ENCODE measurements around the gene STOML3. TPM values are rescaled to one million over a fixed set of nuclear protein-coding genes. Genes with fewer than 3 reads are reported as not detected.

STOML3 gene
- total and polyA plus RNA-seq, 2 of the 4 experiments (the other 2 are of a cell fraction), result not detected

GRCh38 chr13:39032150-39032549 is 41.5 kb upstream of the STOML3 start:
- no peak overlapping the region for H4K91ac ChIP-seq (ENCODE audit: insufficient read depth, low read depth, low read length)
- H3K4me1 ChIP-seq (ENCODE audit: control insufficient read depth, insufficient read depth, low read length), result peaks cover 2% of the 10 kb centered on the region; the same call in 1 of the 2 replicates
- ATAC-seq (ENCODE audit: low read depth) (no peak), DNase-seq (no peak)
- TF ChIP-seq RAD21 (IDR thresholded peaks at IDR 0.05; ENCODE audit: low read length) (no peak), MXI1 (IDR thresholded peaks at IDR 0.05; ENCODE audit: borderline replicate concordance, low read depth, low read length) (no peak), CHD1 (IDR thresholded peaks at IDR 0.05; ENCODE audit: low read depth, low read length) (no peak), RCOR1 (IDR thresholded peaks at IDR 0.05; ENCODE audit: insufficient replicate concordance, low read length) (no peak), SMC3 (IDR thresholded peaks at IDR 0.05; ENCODE audit: low read depth, low read length) (no peak), MAZ (IDR thresholded peaks at IDR 0.05; ENCODE audit: borderline replicate concordance, low read depth, low read length) (no peak), MAFK (IDR thresholded peaks at IDR 0.05; ENCODE audit: low read depth, low read length) (no peak), CTCF (conservative IDR thresholded peaks at IDR 0.05; ENCODE audit: low read depth, low read length) (no peak), USF2 (IDR thresholded peaks at IDR 0.05; ENCODE audit: low read depth, low read length) (no peak)
- H2AFZ ChIP-seq (replicated peaks; ENCODE audit: low read length, poor library complexity), result no peak overlapping the region
- no peak overlapping the region for H2AK9ac ChIP-seq (replicated peaks; ENCODE audit: low read depth, low read length, poor library complexity)
- POLR2A ChIA-PET (ENCODE audit: unreplicated experiment), result interaction anchor here (0.6 kb wide), 1 partner anchor 219 kb away, joined by 5 read pairs; no protein-coding TSS in a partner anchor
- peaks cover 4% of the 10 kb centered on the region; the same call in 1 of the 2 replicates for H4K20me1 ChIP-seq (ENCODE audit: insufficient read depth, low read length)
- dilution Hi-C loops (cut with HindIII; ENCODE audit: low sequenced_read_pairs, unreplicated experiment) (no loop called here), intact Hi-C loops (cut with micrococcal nuclease) (loop anchor here (10.0 kb wide), 1 partner anchor 383 kb away; no protein-coding TSS in a partner anchor), in situ Hi-C loops (cut with MboI; ENCODE audit: low sequenced_read_pairs) (no loop called here)
- H3K4ac ChIP-seq (ENCODE audit: low read depth, low read length), result no peak overlapping the region
- no TSS peak for BruUV-seq (replicated peaks)
- H3K27ac ChIP-seq (ENCODE audit: insufficient read depth, low read length), result no peak overlapping the region
- peaks cover 12 to 33% of the 10 kb centered on the region in 2 experiments for H3K79me1 ChIP-seq (ENCODE audit: low read depth in 1 of 2, low read length in 2 of 2)
- H2BK5ac ChIP-seq (ENCODE audit: low read depth, low read length, poor library complexity, severe bottlenecking), result no peak overlapping the region
- H3K23ac ChIP-seq (ENCODE audit: low read depth, low read length), result no peak overlapping the region
- H3K36me3 ChIP-seq (ENCODE audit: control insufficient read depth, insufficient read depth, low read length), result peaks cover 4% of the 10 kb centered on the region
- H2BK20ac ChIP-seq (ENCODE audit: low read depth, low read length), result no peak overlapping the region
- H2BK120ac ChIP-seq (ENCODE audit: low read depth, low read length), result no peak overlapping the region
- no peak overlapping the region for H4K5ac ChIP-seq (ENCODE audit: low read depth, low read length)
- no peak overlapping the region for H4K8ac ChIP-seq (ENCODE audit: low read depth in 2 of 2, low read length in 2 of 2)
- no peak overlapping the region for H2BK15ac ChIP-seq (ENCODE audit: low read depth, low read length)
- no peaks in the 10 kb centered on the region for H3K27me3 ChIP-seq (ENCODE audit: control insufficient read depth, insufficient read depth, low read length)
- H3K9me1 ChIP-seq (ENCODE audit: insufficient read depth, low read length), result no peaks in the 10 kb centered on the region; the same call in 1 of the 2 replicates
- H3K4me2 ChIP-seq (ENCODE audit: low read depth, low read length), result no peak overlapping the region
- H3K14ac ChIP-seq (replicated peaks; ENCODE audit: low read depth, low read length), result no peak overlapping the region
- H3K56ac ChIP-seq (ENCODE audit: extremely low read depth, insufficient read depth, low read length), result no peak overlapping the region
- CTCF ChIA-PET, result interaction anchor here (0.6 to 1.4 kb wide), 4 partner anchors 12 to 1739 kb away, joined by 3 to 4 read pairs (median 3); partner anchors contain the start of gene MRPS31
- H3K9ac ChIP-seq (ENCODE audit: low read depth, low read length), result no peak overlapping the region
- no CpG with 5 or more reads among the region's 1 CpG for WGBS, 2 experiments (ENCODE audit: extremely low coverage in 2 of 2, insufficient read length in 1 of 2)
- H3K4me3 ChIP-seq (ENCODE audit: insufficient read depth, low read depth, low read length), result no peak overlapping the region
- H2AK5ac ChIP-seq (ENCODE audit: low read depth, low read length), result no peak overlapping the region
- no peak overlapping the region for H3K18ac ChIP-seq (ENCODE audit: low read depth, low read length)
- no peaks in the 10 kb centered on the region for H3K9me3 ChIP-seq (ENCODE audit: control insufficient read depth, insufficient read depth, low read length)

All from IMR-90 (cell line).